ENCODE results near the gene OGG1.
"Not testable (repeated sequence)": the region's sequence is repeated elsewhere in the genome, so short reads cannot be mapped to it uniquely, and the experiment has no call there.

OGG1 gene

DNA sequence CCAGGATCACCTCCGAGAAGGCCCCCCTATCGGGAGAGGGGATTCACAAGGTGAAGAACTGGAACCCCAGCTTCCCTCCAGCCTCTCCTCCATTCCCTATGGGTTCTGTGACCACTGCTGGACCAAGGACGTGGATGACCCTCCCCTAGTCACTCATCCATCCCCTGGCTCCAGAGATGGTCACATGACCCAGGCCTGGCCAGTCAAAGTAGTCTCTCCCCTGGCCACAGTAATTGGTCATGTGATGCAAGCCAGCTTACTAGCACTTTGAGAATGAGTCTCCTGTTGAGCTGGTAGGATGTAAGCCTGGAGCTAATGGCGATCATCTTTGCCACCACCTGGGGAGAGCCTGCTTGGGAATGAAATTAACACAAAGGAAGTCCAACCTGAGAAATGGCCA, 16.1 kb downstream of the OGG1 start:
- DNase-seq (ENCODE audit: low spot score), result peak; percentile 63

DNA sequence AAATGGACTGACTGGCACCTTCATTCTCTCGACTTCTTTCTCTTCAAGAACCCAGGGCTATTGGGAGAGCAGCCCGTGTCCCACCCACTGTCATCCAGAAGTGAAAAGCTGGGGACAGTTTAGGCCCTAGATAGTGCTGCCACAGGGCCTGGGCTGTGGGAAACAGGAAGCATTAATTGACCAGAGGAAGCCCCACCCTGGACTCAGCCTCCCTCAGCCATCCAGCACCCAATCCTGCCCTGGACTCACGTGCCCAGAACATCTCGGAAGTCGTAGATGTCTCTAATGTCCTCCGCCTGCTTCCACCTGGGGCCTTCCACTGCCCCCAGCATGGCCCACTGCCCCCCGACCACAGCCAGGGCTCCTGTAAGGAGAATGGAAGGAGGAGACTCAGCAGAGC, 17.7 kb downstream of the OGG1 start:
- DNase-seq (ENCODE audit: low spot score), result no peak

DNA sequence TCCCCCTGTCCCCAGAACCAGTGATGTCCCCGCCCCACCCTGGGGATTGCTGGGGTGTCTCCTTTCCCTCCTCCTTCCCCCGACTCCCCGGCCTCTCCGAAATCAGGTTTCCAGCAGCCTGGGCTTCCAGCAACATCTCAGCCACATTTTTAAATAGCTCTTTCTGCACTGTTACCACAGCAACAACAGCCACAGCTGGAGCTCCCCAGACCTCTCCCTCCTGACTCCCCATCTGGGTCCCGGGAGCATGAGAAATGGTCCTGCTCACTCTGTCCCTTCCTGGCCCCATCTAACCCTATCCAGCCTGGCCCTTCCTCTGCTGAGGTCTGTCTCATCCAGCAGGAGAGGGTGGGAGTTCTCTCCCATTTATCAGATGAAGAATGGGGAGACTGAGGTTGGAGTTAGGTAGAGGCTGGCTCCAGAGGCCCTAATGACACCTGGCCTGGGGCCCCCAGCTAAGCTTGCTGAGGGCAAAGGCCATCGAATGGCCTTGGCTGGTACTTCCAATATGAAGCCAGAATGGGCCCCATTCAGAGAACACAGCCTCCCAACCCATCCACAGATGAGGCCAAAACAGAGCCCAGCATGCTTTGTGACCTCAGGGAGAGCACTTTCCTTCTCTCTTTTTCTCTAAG, 18.5 kb downstream of the OGG1 start:
- DNase-seq (ENCODE audit: low spot score), result no peak

DNA sequence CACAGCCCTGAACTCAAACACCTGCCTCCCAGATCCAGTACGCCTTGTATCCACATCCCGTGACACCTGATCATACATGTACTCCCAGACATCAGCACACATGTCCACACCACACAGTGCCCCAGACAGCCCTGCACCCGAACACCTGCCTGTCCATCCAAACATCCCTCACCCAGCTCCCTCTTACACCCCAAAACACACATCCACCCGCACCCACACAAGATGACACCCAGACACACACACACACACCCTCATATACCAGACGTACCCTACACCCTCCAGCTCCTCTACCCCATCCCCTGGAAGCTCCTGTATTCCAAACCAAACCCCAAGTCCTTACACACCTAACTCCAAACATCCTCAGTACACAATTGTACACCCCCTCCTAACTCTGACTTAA, 19.3 kb downstream of the OGG1 start:
- no peak for DNase-seq (ENCODE audit: low spot score)

DNA sequence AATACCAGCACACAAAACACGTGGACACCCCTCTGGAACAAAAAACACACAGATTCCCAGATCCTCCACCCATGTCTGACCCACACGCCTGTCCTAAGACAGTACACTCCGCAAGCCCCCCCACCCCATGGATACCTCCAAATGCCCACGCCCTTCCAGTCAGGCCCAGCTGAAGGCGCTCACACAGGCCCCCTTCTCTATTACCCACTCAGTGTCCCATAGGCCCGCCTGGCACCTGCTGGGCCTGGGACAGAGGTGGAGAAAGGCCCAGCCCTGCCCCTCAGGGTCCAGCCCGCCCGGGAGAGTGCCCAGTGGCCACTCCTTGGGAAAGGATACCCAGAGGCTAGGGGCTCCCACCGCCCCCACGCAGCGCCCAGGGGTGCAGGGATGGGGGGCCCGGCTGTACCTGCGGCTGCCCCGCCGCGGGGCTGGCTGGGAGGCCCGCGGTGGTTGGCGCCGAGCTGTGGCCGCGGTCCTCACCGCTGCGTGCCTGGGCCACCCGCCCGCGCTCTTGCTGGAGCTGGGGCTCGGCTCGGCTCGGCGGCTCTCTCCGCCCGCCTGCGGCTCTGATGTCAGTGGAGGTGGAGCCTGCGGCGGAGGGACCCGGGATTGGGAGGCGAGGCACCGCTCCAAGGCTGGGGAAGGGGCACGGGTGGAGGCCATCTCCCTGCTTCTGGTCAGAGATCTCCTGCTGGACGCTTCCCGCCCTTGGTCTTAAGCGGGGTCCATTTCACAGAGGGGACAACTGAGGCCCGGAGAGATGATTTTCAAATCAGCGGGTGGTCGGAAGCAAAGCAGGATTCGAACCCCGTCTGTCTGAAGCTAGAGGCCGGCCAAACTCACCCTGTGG, 19.9 kb downstream of the OGG1 start, which contains the start of gene CAMK1:
CAMK1 (minus strand) TSS at position 522 of the 850 bp plus-strand sequence. CDS start 2,198 bp downstream, outside the sequence.
- DNase-seq (ENCODE audit: low spot score), result peak; percentile 95

DNA sequence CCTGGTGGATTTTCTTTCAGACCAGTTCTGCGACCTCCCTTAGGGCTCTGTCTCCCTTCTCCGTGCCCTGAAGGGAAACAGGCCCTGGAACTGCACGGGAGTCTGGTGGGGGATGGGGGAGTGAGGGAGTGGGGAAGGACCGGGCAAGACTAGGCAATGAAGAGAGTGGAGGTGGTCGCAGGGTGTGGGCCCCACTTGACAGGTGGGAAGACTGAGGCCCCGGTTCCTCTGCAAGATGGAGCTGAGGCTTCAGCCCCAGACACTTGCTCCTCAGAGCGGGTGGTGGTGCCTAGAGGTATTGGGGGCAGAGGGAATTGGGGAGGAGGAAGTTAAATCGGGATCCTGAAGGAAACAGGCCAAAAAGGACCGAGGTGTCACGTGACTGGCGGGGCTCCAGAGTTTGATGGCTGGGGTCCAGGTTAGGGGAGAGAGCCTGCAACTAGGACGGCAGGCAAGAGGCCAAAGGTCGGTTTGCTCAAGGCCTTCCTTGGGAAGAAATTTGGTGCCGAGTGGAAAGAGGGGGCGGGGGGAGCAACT, 20.6 kb downstream of the OGG1 start:
- no peak for DNase-seq (ENCODE audit: low spot score)

DNA sequence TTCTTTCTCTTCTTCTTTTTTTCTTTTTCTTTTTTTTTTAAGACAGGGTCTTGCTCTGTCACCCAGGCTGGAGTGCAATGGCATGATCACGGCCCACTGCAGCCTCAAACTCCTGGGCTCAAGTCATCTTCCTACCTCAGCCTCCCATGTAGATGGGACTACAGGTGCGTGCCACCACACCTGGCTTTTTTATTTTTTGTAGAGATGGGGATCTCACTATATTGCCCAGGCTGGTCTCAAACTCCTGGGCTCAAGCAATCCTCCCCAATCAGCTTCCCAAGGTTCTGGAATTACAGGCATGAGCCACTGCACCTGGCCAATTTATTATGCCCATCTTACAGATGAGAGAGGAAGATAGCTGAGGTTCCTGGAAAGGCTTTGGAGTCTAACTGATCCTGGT, 21.3 kb downstream of the OGG1 start:
- DNase-seq (ENCODE audit: low spot score), result not testable (repeated sequence)

DNA sequence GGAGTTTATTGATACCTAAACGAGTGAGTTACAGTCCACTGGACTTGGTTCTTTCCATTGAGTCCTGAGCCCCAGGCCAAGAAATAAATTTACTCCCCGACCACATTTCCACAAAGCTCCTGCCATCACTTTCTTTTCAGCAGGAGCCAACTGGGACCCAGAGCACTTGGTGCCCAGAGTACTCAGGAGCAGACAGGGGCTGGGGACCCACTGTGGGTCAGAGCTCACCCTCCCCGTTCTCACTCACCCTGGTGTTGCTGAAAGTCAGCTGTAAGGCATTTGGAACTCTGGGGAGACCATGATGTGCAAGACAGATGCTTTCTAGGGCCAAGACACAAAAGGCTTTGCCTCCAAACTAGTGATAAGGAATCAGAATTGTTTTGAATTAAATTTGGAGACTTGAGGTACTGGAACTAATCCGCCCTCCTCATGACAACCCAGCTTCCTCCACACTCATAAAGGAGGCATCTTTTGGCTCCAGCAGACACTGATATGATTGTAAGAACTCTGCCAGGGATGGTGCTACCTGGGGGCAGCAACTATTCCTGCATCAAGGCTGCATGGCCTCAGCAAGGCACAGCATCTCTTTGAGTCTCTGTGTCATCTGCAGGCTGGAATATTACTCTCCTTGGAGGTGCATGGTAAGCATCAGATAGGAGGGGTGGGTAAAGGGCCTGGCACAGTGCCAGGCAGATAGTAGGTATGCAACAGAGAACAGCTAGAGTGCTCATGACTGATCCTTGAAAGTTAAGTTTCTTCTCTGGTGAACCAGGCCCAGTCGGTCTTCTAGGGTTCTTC, 27.3 kb downstream of the OGG1 start:
- DNase-seq (ENCODE audit: low spot score), result no peak

DNA sequence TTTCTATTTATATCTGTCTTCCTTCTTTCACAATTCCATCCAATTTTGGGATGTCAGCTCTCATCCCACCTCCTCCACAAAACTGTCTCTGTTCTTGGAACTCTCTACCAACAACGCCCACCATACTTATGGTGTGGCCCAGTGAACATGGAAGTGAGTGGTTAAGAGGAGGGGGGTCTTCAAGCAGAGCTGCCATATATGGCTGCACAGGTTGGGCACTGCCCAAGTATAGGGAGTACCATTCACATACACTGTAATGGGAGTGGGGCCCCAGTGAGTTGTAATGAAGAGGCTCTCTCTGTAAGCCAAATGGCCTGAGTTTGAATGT, 27.9 kb downstream of the OGG1 start:
- no peak for DNase-seq (ENCODE audit: low spot score)

DNA sequence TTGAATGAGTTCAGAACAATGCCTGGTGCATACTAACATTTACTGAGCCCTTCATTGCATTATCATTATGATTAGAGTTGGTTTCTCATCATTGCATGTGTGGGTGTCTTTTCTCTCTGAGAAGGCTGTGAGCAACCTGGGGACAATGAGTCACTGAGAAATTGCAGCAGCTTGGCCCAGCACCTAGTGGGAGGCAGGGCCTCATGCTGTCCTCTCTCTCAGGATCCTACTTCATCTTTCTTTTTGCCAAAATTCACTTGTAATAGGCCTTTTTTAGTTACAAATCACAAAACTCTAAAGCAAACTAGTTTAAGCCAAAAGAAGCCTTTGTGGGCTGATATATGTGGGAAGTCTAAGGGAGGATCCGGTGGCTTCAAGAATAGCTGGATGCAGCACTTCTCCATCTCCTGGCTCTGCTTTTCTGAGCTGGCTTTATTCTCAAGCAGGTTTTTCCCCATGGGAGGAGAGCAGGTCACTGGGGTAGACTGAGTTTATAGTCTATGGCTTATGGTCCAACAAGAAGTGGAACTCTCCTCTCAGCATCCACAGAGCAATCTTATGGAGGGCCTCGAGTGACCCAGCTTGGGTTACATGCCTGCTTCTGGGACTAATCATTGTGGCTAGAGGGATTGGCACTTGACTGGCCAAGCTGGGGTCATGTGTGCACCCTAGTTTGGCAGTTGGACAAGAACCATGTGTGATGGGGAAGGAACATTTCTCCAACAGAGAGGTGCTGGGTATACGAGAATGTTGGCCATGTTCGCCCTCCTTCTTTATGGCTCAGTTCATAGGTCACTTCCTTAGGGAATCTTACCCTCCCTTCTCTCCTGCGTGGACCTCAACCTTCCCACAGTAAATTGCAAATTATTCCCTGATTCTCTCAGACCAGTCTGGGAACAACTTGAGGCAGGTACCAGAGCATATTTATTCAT, 28.7 kb downstream of the OGG1 start:
- no peak for DNase-seq (ENCODE audit: low spot score)

DNA sequence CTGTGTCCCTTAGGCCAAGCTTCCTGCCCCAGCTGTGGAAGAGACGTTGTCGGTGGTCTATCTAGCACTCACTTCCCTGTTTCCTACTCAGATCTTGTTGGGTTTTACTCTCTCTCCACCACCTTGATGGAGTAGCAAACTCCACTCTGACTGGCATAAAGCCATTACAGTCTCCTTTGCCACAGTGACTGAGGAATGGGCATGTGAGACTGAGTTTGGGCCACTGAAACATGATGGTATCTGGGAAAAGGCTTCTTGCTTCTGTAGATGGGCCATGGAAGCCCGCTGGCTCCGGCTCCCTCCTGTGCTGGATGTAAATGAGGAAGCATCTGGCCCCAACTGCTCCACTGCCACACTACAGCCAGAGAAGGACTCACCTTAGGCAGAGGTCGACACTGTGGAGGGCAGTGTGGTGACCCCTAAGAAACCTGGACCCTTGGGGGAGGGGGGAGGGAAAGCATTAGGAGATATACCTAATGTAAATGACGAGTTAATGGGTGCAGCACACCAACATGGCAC, 29.4 kb downstream of the OGG1 start:
- no peak for DNase-seq (ENCODE audit: low spot score)

DNA sequence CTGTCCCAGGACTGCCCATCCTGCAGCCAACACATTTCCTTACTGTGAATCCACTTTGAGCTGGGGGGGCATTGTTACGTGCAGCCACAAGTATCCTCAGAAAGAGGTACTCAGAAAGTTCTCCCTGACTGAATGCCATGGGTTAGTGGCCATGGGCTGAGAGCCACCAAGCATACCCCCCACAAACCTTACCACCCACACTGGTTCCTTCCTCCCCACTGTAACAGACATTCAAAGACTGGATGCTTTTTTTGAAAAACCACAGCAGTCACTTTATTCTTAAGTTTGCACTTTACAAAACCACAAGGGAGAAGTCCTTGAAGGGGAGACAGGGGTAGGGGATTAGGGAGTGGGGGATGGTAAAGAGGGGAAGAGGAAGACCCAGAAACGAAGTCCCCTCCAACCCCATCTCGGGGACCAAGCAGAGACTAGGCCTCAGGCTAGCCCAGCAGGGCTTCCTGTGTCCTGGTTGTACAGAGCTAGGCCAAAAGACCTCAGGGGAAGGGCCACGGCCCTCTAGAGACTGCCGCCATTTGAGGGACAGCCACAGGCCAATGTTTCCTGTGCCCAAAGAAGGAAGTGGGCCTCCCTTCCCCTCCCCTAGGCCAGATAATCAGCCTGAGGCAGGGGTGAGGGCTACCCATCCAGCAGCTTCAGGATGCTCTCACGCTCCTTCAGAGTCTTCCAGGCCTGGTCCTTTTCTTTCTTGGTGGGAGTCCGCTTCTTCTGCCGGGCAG, 30.1 kb downstream of the OGG1 start:
- no peak for DNase-seq (ENCODE audit: low spot score)

DNA sequence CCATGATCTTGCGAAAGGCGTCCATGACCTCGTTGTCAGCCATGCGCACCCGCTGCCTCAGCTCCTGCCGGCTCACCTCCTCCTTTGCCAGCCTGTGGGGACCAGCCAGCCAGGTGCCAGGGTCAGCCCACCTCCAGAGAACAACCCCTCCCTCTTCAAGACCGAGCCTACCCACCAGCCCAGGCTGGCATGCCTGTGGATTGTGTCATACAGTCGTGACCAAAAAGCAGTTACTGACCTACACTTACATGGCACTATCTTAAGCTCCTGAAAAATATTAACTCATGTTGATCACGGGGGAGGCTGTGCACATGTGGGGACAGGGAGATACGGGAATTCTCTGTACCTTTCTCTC, 30.7 kb downstream of the OGG1 start:
- DNase-seq (ENCODE audit: low spot score), result no peak

DNA sequence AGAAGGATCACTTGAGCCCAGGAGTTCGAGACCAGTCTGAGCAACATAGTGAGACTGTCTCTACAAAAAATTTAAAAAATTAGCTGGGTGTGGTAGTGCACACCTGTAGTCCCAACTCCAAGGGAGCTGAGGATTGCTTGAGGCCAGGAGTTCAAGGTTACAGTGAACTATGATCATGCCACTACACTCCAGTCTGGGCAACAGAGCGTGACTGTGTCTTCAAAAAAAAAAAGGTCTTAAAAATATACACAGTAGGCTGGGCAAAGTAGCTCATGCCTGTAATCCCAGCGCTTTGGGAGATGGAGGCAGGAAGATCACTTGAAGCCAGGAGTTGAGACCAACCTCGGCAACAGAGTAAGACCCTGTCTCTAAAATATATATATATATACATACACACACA, 31.2 kb downstream of the OGG1 start:
- no peak for DNase-seq (ENCODE audit: low spot score)

DNA sequence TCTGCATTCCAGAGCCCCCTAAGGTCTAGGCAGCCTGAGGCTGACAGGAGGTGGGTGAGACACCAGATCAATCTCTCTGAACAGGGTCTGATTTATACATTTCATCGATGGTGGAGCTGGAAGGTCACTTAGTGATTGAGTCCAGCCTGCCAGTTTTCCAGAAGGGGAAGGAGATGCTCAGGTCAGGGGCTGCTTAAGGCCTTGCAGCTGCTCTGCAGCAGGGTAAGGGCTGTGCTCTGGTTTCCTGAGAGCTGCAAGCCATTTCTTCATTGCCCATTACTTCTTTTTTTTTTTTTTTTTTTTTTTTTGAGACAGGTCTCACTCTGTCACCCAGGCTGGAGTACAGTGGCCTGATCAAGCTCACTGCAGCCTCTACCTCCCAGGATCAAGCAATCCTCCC, 31.8 kb downstream of the OGG1 start:
- no peak for DNase-seq (ENCODE audit: low spot score)

DNA sequence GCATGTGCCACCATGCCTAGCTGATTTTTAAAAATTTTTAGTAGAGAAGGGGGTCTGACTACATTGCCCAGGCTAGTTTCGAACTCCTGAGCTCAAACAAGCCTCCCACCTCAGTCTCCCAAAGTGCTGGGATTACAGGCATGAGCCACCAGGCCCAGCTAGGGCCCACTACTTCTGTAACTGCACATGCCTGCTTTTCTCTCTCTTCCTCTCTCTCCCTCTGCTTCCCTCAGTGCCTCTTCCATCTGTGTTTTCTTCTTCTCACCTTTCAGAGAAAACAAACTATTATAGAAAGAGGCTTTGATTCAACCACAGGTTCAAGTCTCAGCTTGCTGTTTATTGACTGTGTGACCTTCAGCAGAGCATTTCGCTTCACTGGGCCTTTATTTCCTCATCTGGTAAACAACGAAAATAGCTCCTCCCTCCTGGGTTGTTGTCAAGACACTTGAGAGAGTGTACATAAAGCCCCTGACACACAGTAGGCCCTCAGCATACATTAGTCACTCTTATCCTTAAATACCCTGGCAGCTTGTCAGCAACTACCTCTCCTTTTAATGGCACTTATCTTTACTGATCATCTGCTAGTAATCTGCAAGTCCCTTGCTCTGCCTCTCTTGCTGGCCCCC, 32.3 kb downstream of the OGG1 start:
- DNase-seq (ENCODE audit: low spot score), result no peak

DNA sequence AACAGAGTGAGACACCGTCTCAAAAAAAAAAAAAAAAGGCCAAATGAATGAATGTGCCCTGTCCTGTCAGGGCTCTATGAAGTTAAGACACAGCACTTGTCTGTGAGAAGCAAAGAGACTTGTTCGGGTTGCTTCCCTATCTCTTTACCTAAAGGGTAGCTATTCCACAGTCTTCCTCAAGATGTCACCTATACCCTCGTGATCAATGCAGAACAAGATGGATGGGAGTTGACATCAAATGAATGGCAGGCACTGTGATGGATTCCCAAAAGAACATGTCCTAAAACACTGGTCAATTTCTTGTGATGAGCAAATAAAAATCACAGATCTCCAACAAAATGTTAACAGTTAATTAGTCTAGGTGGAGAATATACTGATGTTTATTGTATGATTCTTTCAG, 33.0 kb downstream of the OGG1 start:
- no peak for DNase-seq (ENCODE audit: low spot score)

DNA sequence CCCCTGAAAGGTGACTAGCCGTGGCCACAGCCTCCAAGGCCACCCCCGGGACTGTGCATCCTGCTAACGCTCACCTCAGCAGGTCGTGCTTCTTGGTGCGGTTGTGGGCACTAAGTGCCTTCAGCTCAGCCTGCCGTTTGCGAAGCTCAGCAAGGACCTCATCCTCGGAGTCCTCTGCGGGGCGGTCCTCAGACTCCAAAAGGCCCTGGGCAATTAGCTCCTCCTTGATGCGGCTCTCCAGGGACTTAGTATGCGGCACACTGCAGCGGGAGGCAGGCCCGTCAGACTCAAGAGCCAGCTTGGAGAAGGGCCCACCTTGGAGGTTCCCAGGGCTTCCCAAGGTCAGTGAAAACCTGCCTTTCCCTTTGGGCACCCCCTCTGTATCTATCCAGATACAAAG, 34.2 kb downstream of the OGG1 start:
- DNase-seq (ENCODE audit: low spot score), result no peak

DNA sequence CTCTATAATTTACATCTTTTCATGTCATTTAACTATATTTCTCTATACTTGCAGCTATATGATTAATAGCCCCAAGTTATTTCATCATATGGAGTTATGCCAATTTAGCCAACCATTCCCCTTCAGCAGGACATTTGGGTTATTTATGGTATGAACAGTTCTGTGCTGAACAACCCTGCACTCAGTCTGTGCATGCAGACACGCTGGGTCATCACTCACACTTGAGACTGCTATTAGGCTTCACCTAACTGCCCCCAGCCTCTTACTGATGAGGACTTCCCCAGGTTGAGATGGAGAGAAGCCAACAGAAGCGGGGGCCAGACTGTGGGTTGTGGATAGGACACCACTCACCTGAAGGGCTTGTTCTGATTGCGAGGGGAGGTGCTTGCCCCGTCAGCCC, 35.2 kb downstream of the OGG1 start:
- DNase-seq (ENCODE audit: low spot score), result no peak

DNA sequence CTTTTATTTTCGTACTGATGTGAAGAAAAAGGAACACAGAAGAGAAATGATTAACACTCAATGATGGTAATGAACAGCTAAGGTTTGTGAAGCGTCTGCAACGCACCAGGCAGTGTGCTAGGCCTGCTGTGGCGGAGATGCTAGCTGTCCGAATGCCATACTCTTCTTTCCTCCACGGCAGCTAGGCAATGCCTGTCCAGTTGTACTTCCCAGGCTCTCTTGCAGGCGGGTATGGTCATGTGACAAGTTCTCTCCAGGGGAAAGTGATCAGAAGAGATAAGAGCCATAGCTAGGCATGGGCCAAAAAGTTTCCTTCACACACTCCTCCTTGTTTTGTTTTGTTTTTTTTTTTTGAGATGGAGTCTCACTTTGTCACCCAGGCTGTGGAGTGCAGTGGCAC, 35.9 kb downstream of the OGG1 start:
- DNase-seq (ENCODE audit: low spot score), result no peak
